GOT3 (cell line): Measurements from ENCODE around the gene FOXP1.

Experiments used
- DNase-seq: peaks from one replicate; lab custom pipeline; 2025; ENCODE audit warnings: mixed read lengths; lab: John Stamatoyannopoulos, UW

FOXP1 gene

GRCh38 chr3:71484452-71484851 is 99.1 kb downstream of the FOXP1 start:
- DNase-seq = no peak

GRCh38 chr3:71484047-71484446 is 99.5 kb downstream of the FOXP1 start:
- DNase-seq = no peak

- no peak for DNase-seq
Observed at GRCh38 chr3:71482771-71483170, 100.8 kb downstream of the FOXP1 start.

GRCh38 chr3:71478568-71478967 is 105.0 kb downstream of the FOXP1 start:
- DNase-seq = no peak

GRCh38 chr3:71476950-71477349 is 106.6 kb downstream of the FOXP1 start:
- DNase-seq = no peak

- DNase-seq = no peak
Observed at GRCh38 chr3:71469138-71469435, 114.4 kb downstream of the FOXP1 start.

GRCh38 chr3:71468311-71469137 is 115.0 kb downstream of the FOXP1 start:
- no peak for DNase-seq

- DNase-seq = no peak
Observed at GRCh38 chr3:71466483-71466882, 117.0 kb downstream of the FOXP1 start.

GRCh38 chr3:71465371-71466036 is 118.0 kb downstream of the FOXP1 start:
- DNase-seq = no peak

- no peak for DNase-seq
Observed at GRCh38 chr3:71464613-71465012, 118.9 kb downstream of the FOXP1 start.

GRCh38 chr3:71463617-71464016 is 119.9 kb downstream of the FOXP1 start:
- no peak for DNase-seq

GRCh38 chr3:71462586-71462985 is 120.9 kb downstream of the FOXP1 start:
- no peak for DNase-seq

GRCh38 chr3:71461749-71462483 is 121.6 kb downstream of the FOXP1 start:
- DNase-seq = no peak

GRCh38 chr3:71461114-71461513 is 122.4 kb downstream of the FOXP1 start:
- no peak for DNase-seq

GRCh38 chr3:71458895-71459294 is 124.6 kb downstream of the FOXP1 start:
- no peak for DNase-seq

GRCh38 chr3:71456826-71457225 is 126.7 kb downstream of the FOXP1 start:
- DNase-seq = no peak

- no peak for DNase-seq
Observed at GRCh38 chr3:71456156-71456555, 127.4 kb downstream of the FOXP1 start.

GRCh38 chr3:71454512-71455403 is 128.8 kb downstream of the FOXP1 start:
- DNase-seq = no peak

GRCh38 chr3:71453822-71454511 is 129.6 kb downstream of the FOXP1 start:
- no peak for DNase-seq

GRCh38 chr3:71453319-71453718 is 130.2 kb downstream of the FOXP1 start:
- DNase-seq = no peak

- DNase-seq = no peak
Observed at GRCh38 chr3:71451812-71452211, 131.7 kb downstream of the FOXP1 start.
